ENCODE data around the gene HEATR5B. TPM values are rescaled to one million over a fixed set of nuclear protein-coding genes. Genes with fewer than 3 reads are reported as not detected.
"Not testable (repeated sequence)": the region's sequence is repeated elsewhere in the genome, so short reads cannot be mapped to it uniquely, and the experiment has no call there.

The HEATR5B gene
- total and polyA plus RNA-seq, 2 of the 8 experiments (the other 6 are each of a cell fraction or from before 2014, with no cell fraction given) = 7.0 to 12.6 TPM

GRCh38 chr2:36945240-36945639 lies 138.9 kb downstream of the HEATR5B start:
- H3K27me3 ChIP-seq (replicated peaks in 1 of 4; ENCODE audit: control insufficient read depth in 3 of 4, extremely low read depth in 1 of 4, insufficient read depth in 3 of 4, low read length in 3 of 4); H4K8ac ChIP-seq (ENCODE audit: extremely low read depth, insufficient read depth, low read length); H2BK20ac ChIP-seq (ENCODE audit: low read length); H2BK15ac ChIP-seq (ENCODE audit: low read length); H3K27ac ChIP-seq (ENCODE audit: low read depth, low read length); H2BK12ac ChIP-seq (ENCODE audit: low read depth, low read length); H4K20me1 ChIP-seq (replicated peaks in 1 of 2; ENCODE audit: control insufficient read depth in 1 of 2, insufficient read depth in 2 of 2, low read length in 2 of 2); H3K4me1 ChIP-seq (replicated peaks in 1 of 4; ENCODE audit: control insufficient read depth in 3 of 4, insufficient read depth in 4 of 4, low read length in 3 of 4); H3K4me3 ChIP-seq (ENCODE audit: extremely low read depth in 1 of 4, insufficient read depth in 2 of 4, low read depth in 3 of 4, low read length in 4 of 4); H2AK5ac ChIP-seq (ENCODE audit: low read depth, low read length); FAIRE-seq; H3K14ac ChIP-seq (ENCODE audit: insufficient read length); H3K79me1 ChIP-seq (ENCODE audit: low read depth, low read length); H3K23me2 ChIP-seq (ENCODE audit: low read depth, low read length); H2AFZ ChIP-seq (ENCODE audit: low read length); H4K5ac ChIP-seq (ENCODE audit: insufficient read length, low read depth, low read length); H3K4me2 ChIP-seq (ENCODE audit: insufficient read depth in 1 of 2, low read depth in 2 of 2, low read length in 2 of 2); H3K9me3 ChIP-seq (ENCODE audit: insufficient read depth in 2 of 2, low read depth in 1 of 2, low read length in 1 of 2); H3K23ac ChIP-seq (ENCODE audit: insufficient read length); H4K91ac ChIP-seq (replicated peaks; ENCODE audit: insufficient read length, low read length); H2BK5ac ChIP-seq (ENCODE audit: low read depth, low read length); H3K4ac ChIP-seq (replicated peaks; ENCODE audit: insufficient read length, low read depth, low read length); H3K9ac ChIP-seq (replicated peaks in 1 of 4; ENCODE audit: extremely low read depth in 1 of 4, low read depth in 3 of 4, low read length in 3 of 4); H3K18ac ChIP-seq (ENCODE audit: extremely low read depth, low read length); H2BK120ac ChIP-seq (replicated peaks; ENCODE audit: low read depth, low read length); DNase-seq (ENCODE audit: low read depth in 1 of 2, low spot score in 2 of 2); POLR2A ChIA-PET (ENCODE audit: partially characterized antibody); H3K36me3 ChIP-seq (ENCODE audit: control insufficient read depth in 2 of 4, insufficient read depth in 4 of 4, low read length in 3 of 4); H3K56ac ChIP-seq (replicated peaks; ENCODE audit: insufficient read length, low read depth, low read length): not testable (repeated sequence)
- CTCF ChIA-PET (ENCODE audit: partially characterized antibody) = interaction anchor here (1.1 kb wide), 1 partner anchor 99 kb away, joined by 3 read pairs; no protein-coding TSS in a partner anchor
- WGBS, 2 experiments (ENCODE audit: extremely low coverage in 1 of 2, insufficient coverage in 1 of 2, insufficient read length in 1 of 2, insufficient replicate concordance in 2 of 2, low coverage in 1 of 2, low lambda C conversion rate in 2 of 2, missing lambda C conversion rate in 1 of 2) = 95% methylated on average over 10 of the region's 10 CpGs; no CpG with 5 or more reads in 1 of the 2 experiments
- H3K79me2 ChIP-seq (ENCODE audit: control insufficient read depth in 1 of 2, insufficient read depth in 2 of 2, low read length in 2 of 2) = peaks cover 0 to 56% of the 10 kb centered on the region in 2 experiments; a peak in 3 of 4 replicates

Measured in H1 (cell line).